ENCODE measurements around the gene BLOC1S4.

BLOC1S4 gene

DNA sequence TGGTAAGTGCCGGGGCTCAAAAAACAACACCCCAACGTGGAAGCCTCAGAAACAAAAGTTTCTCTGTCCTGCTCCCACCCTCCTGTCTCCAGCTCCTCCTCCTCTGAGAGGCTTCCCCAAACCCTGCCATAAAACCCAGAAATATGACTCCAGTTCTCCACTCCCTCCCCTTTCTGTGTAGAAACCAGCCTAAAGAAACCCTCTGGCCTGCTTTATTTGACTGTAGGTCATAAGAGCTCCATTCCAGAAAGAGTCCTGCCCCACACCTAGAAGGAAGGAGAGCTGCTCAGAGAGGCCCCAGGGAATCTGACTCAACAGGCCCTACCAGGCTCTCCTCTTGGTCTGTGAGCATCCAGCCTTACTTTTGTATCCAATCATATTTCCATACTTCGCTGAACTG, 23.2 kb upstream of the BLOC1S4 start:
- DNase-seq = no peak

DNA sequence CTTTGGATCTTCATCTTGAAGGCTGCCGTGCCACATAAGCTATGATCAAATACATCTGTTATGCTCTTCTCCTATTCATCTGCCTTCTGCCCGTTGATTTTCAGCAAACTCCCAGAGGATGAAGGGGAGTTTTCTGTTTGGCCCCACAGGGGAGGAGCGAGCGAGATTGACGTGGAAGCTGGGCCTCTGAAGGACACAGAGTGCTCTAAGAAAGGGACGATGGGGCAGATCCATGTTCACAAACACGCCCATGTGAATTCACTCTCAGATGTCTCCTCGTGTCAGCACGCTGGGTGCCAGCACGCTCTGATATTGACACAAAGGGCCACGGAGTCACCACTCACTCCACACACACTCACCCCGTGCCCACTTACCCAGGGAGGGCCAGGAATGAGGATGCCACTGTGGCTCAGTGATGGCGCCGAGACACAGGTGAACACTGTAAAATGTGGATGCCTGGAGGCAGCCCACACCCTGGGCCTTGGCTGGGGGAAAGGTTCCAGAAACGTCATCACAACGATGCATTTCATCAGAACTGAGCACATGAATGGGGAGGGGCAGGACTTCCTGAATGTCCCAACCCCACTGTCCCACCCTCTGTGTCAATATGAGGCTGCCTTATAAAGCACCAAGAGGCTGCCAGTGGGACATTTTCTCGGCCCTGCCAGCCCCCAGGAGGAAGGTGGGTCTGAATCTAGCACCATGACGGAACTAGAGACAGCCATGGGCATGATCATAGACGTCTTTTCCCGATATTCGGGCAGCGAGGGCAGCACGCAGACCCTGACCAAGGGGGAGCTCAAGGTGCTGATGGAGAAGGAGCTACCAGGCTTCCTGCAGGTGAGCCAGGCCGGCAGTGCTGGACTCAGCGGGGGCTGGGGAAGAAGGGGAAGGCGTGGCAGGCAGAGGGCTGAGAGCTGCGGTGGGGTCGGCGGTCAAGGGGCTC, 22.5 kb upstream of the BLOC1S4 start, which contains the start of gene S100P:
Gene S100P, plus strand, starts transcription at position 648 of the 946 bp plus-strand sequence. Its CDS starts 55 bp downstream, at position 703.
- no peak for DNase-seq

- DNase-seq = no peak
Observed at GRCh38 chr4:6694177-6694901, 21.6 kb upstream of the BLOC1S4 start.

DNA sequence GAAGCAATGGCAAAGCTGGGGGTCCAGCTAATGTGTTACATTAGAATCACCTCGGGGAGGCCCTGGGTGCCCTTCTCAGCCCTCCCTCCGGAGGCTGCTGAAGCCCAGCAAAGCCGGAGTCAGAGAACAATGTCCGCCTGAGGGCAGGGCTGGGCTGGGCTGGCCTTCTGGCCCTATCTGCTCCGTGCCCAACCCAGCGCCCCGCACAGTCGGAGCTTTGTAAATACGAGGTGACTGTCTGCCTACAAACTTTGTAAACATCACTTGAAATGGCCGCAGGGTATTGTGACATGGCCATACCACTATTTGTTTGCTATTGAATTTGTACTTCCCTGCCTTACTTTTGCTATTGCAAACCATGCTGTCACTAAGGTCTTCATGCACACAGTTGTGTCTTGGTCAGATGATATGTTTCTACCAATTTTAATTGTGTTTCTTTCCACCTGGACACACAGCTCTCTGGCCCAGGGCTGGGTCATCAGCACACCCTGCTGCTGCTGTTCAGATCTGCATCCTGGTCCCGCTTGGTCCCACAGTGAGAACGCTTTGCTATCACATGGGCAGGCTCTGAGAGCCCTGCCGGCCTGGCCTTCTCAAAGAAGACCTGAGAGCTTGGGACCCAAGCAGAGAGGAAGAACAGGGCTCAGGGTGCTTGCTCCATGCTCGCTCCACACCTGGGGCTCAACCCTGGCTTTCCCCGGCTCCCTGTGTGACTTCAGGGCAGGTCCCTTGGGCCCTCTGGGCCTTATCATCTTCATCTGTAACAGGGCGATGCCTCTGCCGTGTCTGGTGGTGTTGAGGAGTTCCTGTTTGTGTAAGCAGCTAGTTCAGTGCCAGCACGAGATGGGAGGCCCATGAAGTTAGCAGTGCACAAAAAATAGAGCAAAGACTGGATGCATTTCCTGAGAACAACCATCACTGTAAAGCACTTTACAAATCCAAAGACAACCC, 20.0 kb upstream of the BLOC1S4 start:
- peak; percentile 33 for DNase-seq

DNA sequence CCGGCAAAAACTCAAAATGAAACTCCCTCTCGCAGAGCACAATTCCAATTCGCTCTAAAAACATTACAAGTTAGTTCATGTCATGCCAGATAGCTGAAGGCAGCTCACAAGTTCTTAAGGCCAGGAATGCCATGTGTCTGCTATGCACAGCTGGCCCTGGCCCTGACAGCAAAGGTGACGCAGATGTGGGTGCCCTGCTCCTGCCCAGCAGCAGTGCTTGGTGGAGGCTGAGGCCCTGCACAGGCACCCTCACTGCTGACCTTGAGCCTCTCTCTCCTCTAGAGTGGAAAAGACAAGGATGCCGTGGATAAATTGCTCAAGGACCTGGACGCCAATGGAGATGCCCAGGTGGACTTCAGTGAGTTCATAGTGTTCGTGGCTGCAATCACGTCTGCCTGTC, 19.4 kb upstream of the BLOC1S4 start:
- DNase-seq = no peak

DNA sequence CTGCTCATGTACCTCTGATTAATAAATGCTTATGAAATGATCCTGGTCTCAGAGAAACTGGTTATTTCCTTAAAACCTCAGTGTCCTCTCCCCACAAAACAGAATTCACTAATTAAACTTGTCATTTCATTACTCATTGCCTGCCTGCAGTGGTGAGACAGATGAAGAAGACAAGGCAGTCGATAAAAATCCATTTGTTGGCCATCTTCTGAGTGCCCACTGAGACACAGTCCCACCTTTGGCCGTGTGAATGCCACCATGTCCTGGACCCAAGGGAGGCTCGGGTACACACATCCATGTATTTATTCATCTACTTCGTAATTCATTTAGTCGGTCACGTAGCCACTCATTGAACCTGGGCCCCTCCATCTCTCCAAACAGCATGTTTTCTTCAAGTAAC, 18.8 kb upstream of the BLOC1S4 start:
- DNase-seq = no peak

DNA sequence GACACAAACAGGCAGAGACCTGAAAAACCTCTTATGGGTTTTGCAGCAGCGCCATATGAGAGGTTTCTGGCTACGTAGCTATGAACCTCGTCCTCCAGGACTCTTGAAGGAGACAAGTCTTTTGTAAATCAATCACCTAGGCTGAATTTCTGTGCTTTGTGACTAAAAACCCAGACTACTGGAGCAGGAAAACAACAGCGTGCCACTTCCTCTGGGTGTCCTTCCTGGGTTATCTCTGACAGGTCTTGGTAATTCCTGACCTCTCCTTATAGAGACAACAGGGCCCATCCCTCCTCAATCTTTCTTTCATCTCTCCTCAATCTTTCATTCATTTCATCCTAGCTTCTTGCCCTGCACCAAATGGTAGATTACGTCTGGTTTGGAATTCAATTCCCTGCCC, 16.6 kb upstream of the BLOC1S4 start:
- no peak for DNase-seq

DNA sequence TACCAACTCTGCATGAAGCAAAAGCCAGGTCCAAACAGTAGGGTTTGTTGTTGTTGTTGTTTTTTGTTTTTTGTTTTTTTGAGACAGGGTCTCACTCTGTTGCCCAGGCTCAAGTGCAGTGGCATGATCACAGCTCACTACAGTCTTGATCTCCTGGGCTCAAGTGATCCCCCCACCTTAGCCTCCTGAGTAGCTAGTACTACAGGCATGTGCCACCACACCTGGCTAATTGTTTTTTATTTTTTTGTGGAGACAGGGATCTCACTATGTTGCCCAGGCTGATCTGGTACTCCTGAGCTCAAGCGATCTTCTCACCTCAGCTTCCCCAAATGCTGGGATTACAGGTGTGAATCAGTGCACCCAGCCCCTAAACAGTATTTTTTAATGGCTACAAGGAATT, 16.1 kb upstream of the BLOC1S4 start:
- no peak for DNase-seq

GRCh38 chr4:6701371-6701770, 14.6 kb upstream of the BLOC1S4 start:
- no peak for DNase-seq

DNA sequence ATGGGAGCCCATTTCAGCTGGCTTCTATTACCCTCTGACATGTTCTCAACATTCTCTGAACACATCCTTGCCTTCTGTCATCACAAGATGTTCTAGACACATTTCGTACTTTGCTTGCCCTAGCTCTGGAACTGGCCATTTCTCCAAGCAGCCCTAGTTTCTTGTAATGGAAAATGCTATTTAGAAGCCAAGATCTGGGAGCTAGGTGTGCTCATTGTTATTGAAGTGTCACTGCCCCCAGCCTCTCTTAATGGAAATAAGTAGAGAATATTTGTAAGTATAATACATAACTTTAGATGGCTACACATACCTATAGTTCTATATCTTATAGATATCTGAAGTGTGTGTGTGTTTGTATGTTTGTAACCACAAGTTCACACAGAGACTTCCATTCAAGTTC, 13.2 kb upstream of the BLOC1S4 start:
- DNase-seq = no peak

GRCh38 chr4:6703786-6704185, 12.2 kb upstream of the BLOC1S4 start:
- no peak for DNase-seq

- no peak for DNase-seq
Observed at GRCh38 chr4:6705646-6706045, 10.3 kb upstream of the BLOC1S4 start.

- no peak for DNase-seq
Observed at GRCh38 chr4:6706173-6706572, 9.8 kb upstream of the BLOC1S4 start.

DNA sequence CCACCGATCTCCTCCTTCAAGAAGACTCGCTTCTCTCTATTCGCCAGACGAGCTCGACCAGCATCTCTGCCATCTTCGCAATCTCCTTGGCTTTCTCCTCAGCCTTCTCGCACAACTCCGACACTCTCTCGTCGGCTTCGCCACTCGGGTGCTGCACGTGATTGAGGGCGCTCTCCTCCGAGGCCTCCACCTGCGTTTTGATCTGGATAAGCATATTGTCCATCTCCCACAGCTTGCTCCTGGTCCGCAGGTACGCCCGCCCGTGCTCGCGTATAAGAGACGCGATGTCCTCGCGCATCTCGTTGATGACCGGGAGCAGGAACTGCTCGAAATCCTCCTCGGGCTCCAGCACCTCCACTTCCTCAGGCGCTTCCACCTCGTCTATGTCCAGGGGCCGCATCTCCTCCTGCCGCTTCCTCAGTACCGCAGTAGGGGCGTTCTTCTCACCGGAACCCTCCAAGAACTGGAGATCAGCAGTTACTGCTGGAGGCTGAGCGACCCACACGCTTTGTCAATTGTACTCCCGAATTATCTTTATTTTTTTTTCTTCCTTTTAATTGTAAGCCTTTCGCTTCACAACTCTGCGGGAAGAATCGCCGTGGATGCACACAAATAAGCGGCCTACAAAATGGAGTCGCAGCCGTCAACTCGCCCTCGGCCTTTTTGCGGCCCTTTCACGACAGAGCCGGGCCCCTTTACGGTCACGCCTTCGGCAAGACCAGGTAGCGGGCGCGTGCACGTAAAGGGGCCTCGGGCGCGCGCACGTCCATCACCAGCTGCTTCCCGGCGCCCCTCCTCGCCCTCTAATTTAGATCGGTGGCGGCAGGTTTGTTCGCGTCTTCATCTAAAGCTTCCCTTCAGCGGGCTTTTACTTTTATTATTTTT, 6.5 kb upstream of the BLOC1S4 start, which contains the start of gene MRFAP1L1:
Gene MRFAP1L1, minus strand, starts transcription at position 636 of the 885 bp plus-strand sequence. Its CDS starts 236 bp downstream, at position 400.
- DNase-seq = peak; percentile 97

GRCh38 chr4:6710282-6710681, 5.7 kb upstream of the BLOC1S4 start:
- no peak for DNase-seq

- peak; percentile 18 for DNase-seq
Observed at GRCh38 chr4:6710996-6711395, 5.0 kb upstream of the BLOC1S4 start.

DNA sequence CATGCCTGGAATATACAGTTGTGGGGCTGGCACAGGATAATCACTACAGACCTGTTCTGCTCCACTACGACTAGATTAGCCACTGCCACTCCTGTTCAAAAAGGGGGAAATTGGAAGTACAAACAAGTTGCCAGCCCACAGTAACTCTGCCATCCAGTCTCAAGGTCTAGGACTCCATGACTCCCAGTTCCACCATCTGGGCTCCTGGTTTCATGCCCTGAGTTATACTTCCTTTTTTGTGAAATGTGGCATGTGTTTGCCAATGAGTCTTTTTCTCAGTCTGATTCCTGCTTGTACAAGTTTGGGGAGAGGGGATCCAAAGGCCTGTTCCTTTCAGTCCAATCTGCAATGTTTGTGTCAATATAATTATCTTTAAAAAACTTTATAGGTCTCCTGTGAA, 1.0 kb upstream of the BLOC1S4 start:
- no peak for DNase-seq

- DNase-seq = no peak
Observed at GRCh38 chr4:6715704-6716017, 313 bp upstream of the BLOC1S4 start.

DNA sequence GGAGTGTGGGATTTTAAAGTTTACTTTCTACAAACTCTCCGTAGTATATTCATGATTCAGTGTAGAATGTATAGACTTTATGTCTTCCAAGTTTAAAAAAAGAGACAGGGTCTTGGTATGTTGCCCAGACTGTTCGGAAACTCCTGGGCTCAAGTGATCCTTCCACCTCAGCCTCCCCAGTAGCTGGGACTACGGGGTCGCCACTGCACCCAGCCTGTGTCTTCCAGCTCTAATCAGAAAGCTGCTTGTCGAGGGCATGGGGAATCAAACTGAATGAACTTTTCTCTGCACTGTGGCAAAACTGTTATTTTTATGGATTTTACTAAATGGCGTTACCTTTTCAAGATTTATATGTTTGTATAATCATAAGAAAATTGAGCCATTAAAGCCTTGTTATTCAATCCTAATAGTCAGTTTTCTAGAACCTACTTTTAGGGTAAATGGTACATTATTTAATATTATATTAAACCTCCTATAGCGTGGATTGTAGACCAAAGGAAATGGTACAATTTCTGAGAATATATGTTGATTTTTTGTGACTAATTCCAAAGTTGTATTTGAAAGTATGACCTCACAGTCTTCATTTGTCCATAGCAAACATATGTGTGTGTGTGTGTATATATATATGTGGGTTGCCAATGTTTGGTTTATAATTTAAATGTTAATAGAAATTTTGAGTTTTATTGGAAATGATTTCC, 1.1 kb downstream of the BLOC1S4 start:
- no peak for DNase-seq

- no peak for DNase-seq
Observed at GRCh38 chr4:6718932-6719610, 3.1 kb downstream of the BLOC1S4 start.

Data from OCI-M1 (cell line).